ENCODE data around the gene INTS2. TPM values are rescaled to one million over a fixed set of nuclear protein-coding genes. Genes with fewer than 3 reads are reported as not detected.

INTS2 gene
- total and polyA plus RNA-seq, 2 donors (not counting 1 experiment from before 2014, with no cell fraction given): 3.5 to 19.5 TPM

DNA sequence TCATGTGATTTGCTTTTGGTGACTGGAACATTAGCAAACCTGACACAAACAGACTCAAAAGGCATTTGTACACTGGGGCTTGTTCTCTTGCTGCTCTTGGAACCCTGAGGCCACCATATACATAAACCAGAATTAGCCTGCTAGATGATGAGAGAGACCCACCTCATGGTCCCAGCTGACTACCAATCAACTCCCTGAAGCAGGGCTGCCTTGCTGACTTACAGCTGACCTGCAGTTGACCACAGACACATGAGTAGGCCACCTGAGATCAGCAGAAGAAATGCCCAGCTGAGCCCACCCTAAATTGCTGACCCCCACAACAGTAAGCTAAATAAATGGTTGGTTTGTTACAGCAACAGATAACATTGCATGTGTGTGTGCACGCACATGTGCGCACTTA is 93.2 kb downstream of the INTS2 start:
- no CpG with 5 or more reads among the region's 2 CpGs for WGBS (ENCODE audit: insufficient coverage)
- DNase-seq (no peak), ATAC-seq (ENCODE audit: low read depth) (no peak)
- intact Hi-C loops (cut with micrococcal nuclease): no loop called here
- Histone ChIP-seq H3K79me2 (ENCODE audit: control insufficient read depth, insufficient read depth, low read length) (no peaks in the 10 kb centered on the region), H3K4me2 (replicated peaks; ENCODE audit: low read depth, low read length, poor library complexity, severe bottlenecking) (no peak overlapping the region), H3K4me1 (ENCODE audit: control insufficient read depth in 2 of 2, insufficient read depth in 2 of 2, low read length in 2 of 2) (peaks cover 5 to 6% of the 10 kb centered on the region in 2 donors), H4K20me1 (ENCODE audit: control insufficient read depth, insufficient read depth, low read length, poor library complexity, severe bottlenecking) (no peaks in the 10 kb centered on the region), H3K9me3 (ENCODE audit: control extremely low read depth in 1 of 3, control insufficient read depth in 2 of 3, insufficient read depth in 1 of 3, low read length in 2 of 3) (no peaks in the 10 kb centered on the region), H3K27me3 (replicated peaks in 1 of 4; ENCODE audit: control extremely low read depth in 1 of 4, control insufficient read depth in 3 of 4, insufficient read depth in 4 of 4, low read length in 3 of 4) (no peaks in the 10 kb centered on the region), H3K36me3 (replicated peaks in 1 of 2; ENCODE audit: control extremely low read depth in 1 of 2, control insufficient read depth in 1 of 2, extremely low read depth in 1 of 2, insufficient read depth in 2 of 2, low read length in 1 of 2) (no peaks in the 10 kb centered on the region), H3K27ac (ENCODE audit: low read length in 2 of 2) (no peak overlapping the region), H2AFZ (ENCODE audit: insufficient read depth, low read depth, low read length, poor library complexity, severe bottlenecking) (no peak overlapping the region), H3K9ac (ENCODE audit: low read length) (no peak overlapping the region), H3K4me3 (ENCODE audit: control extremely low read depth in 1 of 5, extremely low read depth in 1 of 5, insufficient read depth in 1 of 5, low read depth in 2 of 5, low read length in 4 of 5) (no peak overlapping the region)
- Mint-ChIP-seq H3K9me3 (ENCODE audit: insufficient read depth) (no peaks in the 10 kb centered on the region), H3K4me1 (peaks cover 9% of the 10 kb centered on the region), H3K27me3 (no peaks in the 10 kb centered on the region), H3K4me3 (no peak overlapping the region), H3K27ac (no peak overlapping the region)
- ChIA-PET POLR2A (no interaction called here), CTCF (interaction anchor here (0.5 to 3.0 kb wide), 4 partner anchors 139 to 1113 kb away, joined by 3 to 20 read pairs (median 4); no protein-coding TSS in a partner anchor)
- TF ChIP-seq, protein P1, sequence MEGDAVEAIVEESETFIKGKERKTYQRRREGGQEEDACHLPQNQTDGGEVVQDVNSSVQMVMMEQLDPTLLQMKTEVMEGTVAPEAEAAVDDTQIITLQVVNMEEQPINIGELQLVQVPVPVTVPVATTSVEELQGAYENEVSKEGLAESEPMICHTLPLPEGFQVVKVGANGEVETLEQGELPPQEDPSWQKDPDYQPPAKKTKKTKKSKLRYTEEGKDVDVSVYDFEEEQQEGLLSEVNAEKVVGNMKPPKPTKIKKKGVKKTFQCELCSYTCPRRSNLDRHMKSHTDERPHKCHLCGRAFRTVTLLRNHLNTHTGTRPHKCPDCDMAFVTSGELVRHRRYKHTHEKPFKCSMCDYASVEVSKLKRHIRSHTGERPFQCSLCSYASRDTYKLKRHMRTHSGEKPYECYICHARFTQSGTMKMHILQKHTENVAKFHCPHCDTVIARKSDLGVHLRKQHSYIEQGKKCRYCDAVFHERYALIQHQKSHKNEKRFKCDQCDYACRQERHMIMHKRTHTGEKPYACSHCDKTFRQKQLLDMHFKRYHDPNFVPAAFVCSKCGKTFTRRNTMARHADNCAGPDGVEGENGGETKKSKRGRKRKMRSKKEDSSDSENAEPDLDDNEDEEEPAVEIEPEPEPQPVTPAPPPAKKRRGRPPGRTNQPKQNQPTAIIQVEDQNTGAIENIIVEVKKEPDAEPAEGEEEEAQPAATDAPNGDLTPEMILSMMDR (IDR thresholded peaks at IDR 0.05): no peak
- no peak for TF ChIP-seq EZH2 (IDR thresholded peaks at IDR 0.05; ENCODE audit: borderline replicate concordance, insufficient read depth, low read depth, low read length, poor library complexity, severe bottlenecking)

GRCh38 chr17:61833536-61834193 is 94.1 kb downstream of the INTS2 start:
- ChIA-PET CTCF (interaction anchor here (0.9 to 3.0 kb wide), 4 partner anchors 18 to 200 kb away, joined by 3 to 20 read pairs (median 4); no protein-coding TSS in a partner anchor), POLR2A (no interaction called here)
- Histone ChIP-seq H3K4me3 (ENCODE audit: control extremely low read depth in 1 of 5, extremely low read depth in 1 of 5, insufficient read depth in 1 of 5, low read depth in 2 of 5, low read length in 4 of 5) (no peak overlapping the region), H3K36me3 (replicated peaks in 1 of 2; ENCODE audit: control extremely low read depth in 1 of 2, control insufficient read depth in 1 of 2, extremely low read depth in 1 of 2, insufficient read depth in 2 of 2, low read length in 1 of 2) (no peaks in the 10 kb centered on the region), H3K79me2 (ENCODE audit: control insufficient read depth, insufficient read depth, low read length) (no peaks in the 10 kb centered on the region), H4K20me1 (ENCODE audit: control insufficient read depth, insufficient read depth, low read length, poor library complexity, severe bottlenecking) (no peaks in the 10 kb centered on the region), H2AFZ (ENCODE audit: insufficient read depth, low read depth, low read length, poor library complexity, severe bottlenecking) (no peak overlapping the region), H3K4me1 (ENCODE audit: control insufficient read depth in 2 of 2, insufficient read depth in 2 of 2, low read length in 2 of 2) (peaks cover 5 to 6% of the 10 kb centered on the region in 2 donors), H3K27ac (ENCODE audit: low read length in 2 of 2) (no peak overlapping the region), H3K9me3 (ENCODE audit: control extremely low read depth in 1 of 3, control insufficient read depth in 2 of 3, insufficient read depth in 1 of 3, low read length in 2 of 3) (no peaks in the 10 kb centered on the region), H3K4me2 (replicated peaks; ENCODE audit: low read depth, low read length, poor library complexity, severe bottlenecking) (no peak overlapping the region), H3K9ac (ENCODE audit: low read length) (no peak overlapping the region), H3K27me3 (replicated peaks in 1 of 4; ENCODE audit: control extremely low read depth in 1 of 4, control insufficient read depth in 3 of 4, insufficient read depth in 4 of 4, low read length in 3 of 4) (no peaks in the 10 kb centered on the region)
- no peak for ATAC-seq (ENCODE audit: low read depth)
- no CpG with 5 or more reads among the region's 7 CpGs for WGBS (ENCODE audit: insufficient coverage)
- Mint-ChIP-seq H3K9me3 (ENCODE audit: insufficient read depth) (no peaks in the 10 kb centered on the region), H3K27ac (no peak overlapping the region), H3K27me3 (no peaks in the 10 kb centered on the region), H3K4me1 (peaks cover 9% of the 10 kb centered on the region), H3K4me3 (no peak overlapping the region)
- no peak for DNase-seq
- intact Hi-C loops (cut with micrococcal nuclease): no loop called here
- TF ChIP-seq, protein P1 (IDR thresholded peaks at IDR 0.05): no peak
- no peak for TF ChIP-seq EZH2 (IDR thresholded peaks at IDR 0.05; ENCODE audit: borderline replicate concordance, insufficient read depth, low read depth, low read length, poor library complexity, severe bottlenecking)

Data from B cell (primary cell).